IMR-90 (cell line): ENCODE measurements around the gene FUT4. TPM values are rescaled to one million over a fixed set of nuclear protein-coding genes. Genes with fewer than 3 reads are reported as not detected.

Experiments used
- ATAC-seq: fragments of 200-7000 bp; cut with Tn5 transposase; 2 replicates; pipeline ENCODE4 v1.9.1; 2020; ENCODE audit warnings: low read depth, mild to moderate bottlenecking, moderate library complexity
- BruUV-seq: library from RNA; stranded (reverse); fragments of 400-500 nt; replicated peaks from 2 replicates; lab custom pipeline; 2021; lab: Mats Ljungman, UMichigan
- CTCF ChIA-PET: fragments of 300-600 bp; formaldehyde crosslinking; extraction: SDS; loops from one replicate; lab custom pipeline; 2021; ENCODE audit warnings: antibody characterized with exemption; lab: Yijun Ruan, JAX
- POLR2A ChIA-PET: fragments of 300-600 bp; sonication (Branson Sonifier 250); formaldehyde crosslinking; loops from one replicate; lab custom pipeline; 2022; ENCODE audit warnings: antibody characterized with exemption; ENCODE audit not compliant: unreplicated experiment; lab: Charles Lee
- DNase-seq: peaks from one replicate; pipeline ENCODE4 v3.0.0; 2013
- H2AFZ ChIP-seq: replicated peaks from 2 replicates; pipeline ENCODE3; 2013; ENCODE audit warnings: low read length, mild to moderate bottlenecking; ENCODE audit not compliant: poor library complexity
- H2AK5ac ChIP-seq: 2 replicates; pipeline ENCODE4 v1.6.1; 2013; ENCODE audit warnings: low read depth, low read length, inconsistent platforms
- H2AK9ac ChIP-seq: replicated peaks from 2 replicates; pipeline ENCODE3; 2013; ENCODE audit warnings: mild to moderate bottlenecking, low read depth, low read length, moderate library complexity; ENCODE audit not compliant: poor library complexity
- H2BK120ac ChIP-seq: 2 replicates; pipeline ENCODE4 v1.6.1; 2013; ENCODE audit warnings: low read depth, low read length, inconsistent platforms
- H2BK15ac ChIP-seq: 3 replicates; pipeline ENCODE4 v1.6.1; 2013; ENCODE audit warnings: low read depth, low read length, inconsistent platforms
- H2BK20ac ChIP-seq: 2 replicates; pipeline ENCODE4 v1.6.1; 2013; ENCODE audit warnings: low read depth, mild to moderate bottlenecking, inconsistent platforms, low read length, moderate library complexity
- H2BK5ac ChIP-seq: 2 replicates; pipeline ENCODE4 v1.6.1; 2013; ENCODE audit warnings: mild to moderate bottlenecking, low read depth, low read length, inconsistent platforms; ENCODE audit not compliant: poor library complexity, severe bottlenecking
- H3K14ac ChIP-seq: replicated peaks from 2 replicates; pipeline ENCODE4 v1.6.1; 2013; ENCODE audit warnings: low read depth, low read length, inconsistent platforms
- H3K18ac ChIP-seq: 2 replicates; pipeline ENCODE4 v1.6.1; 2013; ENCODE audit warnings: low read depth, low read length, control low read depth
- H3K23ac ChIP-seq: 2 replicates; pipeline ENCODE4 v1.6.1; 2013; ENCODE audit warnings: low read depth, low read length, inconsistent platforms
- H3K27ac ChIP-seq: 2 replicates; pipeline ENCODE4 v1.5.1; 2013; ENCODE audit warnings: mild to moderate bottlenecking, control low read depth, low read length; ENCODE audit not compliant: insufficient read depth
- H3K27me3 ChIP-seq: 2 replicates; pipeline ENCODE4 v1.6.1; 2013; ENCODE audit warnings: low read length; ENCODE audit not compliant: control insufficient read depth, insufficient read depth
- H3K36me3 ChIP-seq: 2 replicates; pipeline ENCODE4 v1.6.1; 2013; ENCODE audit warnings: low read length, mixed read lengths; ENCODE audit not compliant: control insufficient read depth, insufficient read depth
- H3K4ac ChIP-seq: 2 replicates; pipeline ENCODE4 v1.6.1; 2013; ENCODE audit warnings: low read depth, low read length, inconsistent platforms
- H3K4me1 ChIP-seq: 2 replicates; pipeline ENCODE4 v1.6.1; 2013; ENCODE audit warnings: low read length, mixed read lengths; ENCODE audit not compliant: control insufficient read depth, insufficient read depth
- H3K4me2 ChIP-seq: 2 replicates; pipeline ENCODE4 v1.6.1; 2013; ENCODE audit warnings: low read depth, mild to moderate bottlenecking, control low read depth, low read length, moderate library complexity
- H3K4me3 ChIP-seq: 2 replicates; pipeline ENCODE4 v1.5.1; 2013; ENCODE audit warnings: low read depth, mild to moderate bottlenecking, control low read depth, low read length, moderate library complexity; ENCODE audit not compliant: insufficient read depth
- H3K56ac ChIP-seq: 2 replicates; pipeline ENCODE4 v1.6.1; 2013; ENCODE audit warnings: low read length, inconsistent platforms; ENCODE audit not compliant: insufficient read depth; ENCODE audit errors: extremely low read depth
- H3K79me1 ChIP-seq, 2 experiments: 2 replicates each; pipeline ENCODE4 v1.6.1; 2013; ENCODE audit warnings: low read length in 2 of 2, inconsistent platforms in 1 of 2, low read depth in 1 of 2
- H3K9ac ChIP-seq: 2 replicates; pipeline ENCODE4 v1.6.1; 2013; ENCODE audit warnings: low read depth, low read length, control low read depth
- H3K9me1 ChIP-seq: 2 replicates; pipeline ENCODE4 v1.6.1; 2013; ENCODE audit warnings: low read length, inconsistent platforms; ENCODE audit not compliant: insufficient read depth
- H3K9me3 ChIP-seq: 2 replicates; pipeline ENCODE4 v1.6.1; 2013; ENCODE audit warnings: low read length; ENCODE audit not compliant: control insufficient read depth, insufficient read depth
- H4K20me1 ChIP-seq: 2 replicates; pipeline ENCODE4 v1.6.1; 2013; ENCODE audit warnings: low read length, inconsistent platforms; ENCODE audit not compliant: insufficient read depth
- H4K5ac ChIP-seq: 2 replicates; pipeline ENCODE4 v1.6.1; 2013; ENCODE audit warnings: mild to moderate bottlenecking, low read depth, low read length, control low read depth
- H4K8ac ChIP-seq, 2 experiments: 2 replicates each; pipeline ENCODE4 v1.6.1; 2013; ENCODE audit warnings: low read depth in 2 of 2, low read length in 2 of 2, control low read depth in 1 of 2, inconsistent platforms in 1 of 2
- H4K91ac ChIP-seq: 2 replicates; pipeline ENCODE4 v1.6.1; 2013; ENCODE audit warnings: low read depth, low read length, inconsistent platforms; ENCODE audit not compliant: insufficient read depth
- FOS ChIP-seq: fragments of 150-350 bp; IDR thresholded peaks from 2 replicates; pipeline ENCODE4 v1.6.1; 2016; ENCODE audit warnings: low read depth, low read length
- MAFK ChIP-seq: IDR thresholded peaks from 2 replicates; pipeline ENCODE4 v1.6.1; 2012; ENCODE audit warnings: low read depth, low read length, improper control_type of control experiment
- SMC3 ChIP-seq: fragments of 150-350 bp; IDR thresholded peaks from 2 replicates; pipeline ENCODE4 v1.6.1; 2016; ENCODE audit warnings: low read depth, mild to moderate bottlenecking, antibody characterized with exemption, low read length, moderate library complexity
- dilution Hi-C: fragments of 300-500 bp; cut with HindIII; formaldehyde crosslinking; loops from one replicate; pipeline ENCODE4 v1.14.3; 2018; ENCODE audit warnings: low sequenced_read_pairs; ENCODE audit not compliant: unreplicated experiment
- in situ Hi-C: fragments of 300-500 bp; cut with MboI; formaldehyde crosslinking; loops from 3 replicates; pipeline ENCODE4 v1.14.3; 2019; ENCODE audit warnings: low sequenced_read_pairs, inconsistent platforms, mixed read lengths
- intact Hi-C: fragments of 100-400 bp; cut with micrococcal nuclease; formaldehyde crosslinking; loops from 2 replicates; pipeline ENCODE4 v1.10.0; 2022
- polyA plus RNA-seq, 3 experiments: library from polyadenylated mRNA; depleted of rRNA; stranded (reverse); fragments of >200 nt; gene quantifications; 2 replicates each; pipeline ENCODE4 v1.2.3, GENCODE V29; 2012; ENCODE audit warnings: low replicate concordance in 1 of 3
- total RNA-seq: library from RNA; depleted of rRNA; stranded (reverse); fragments of >200 nt; gene quantifications from 2 replicates; pipeline ENCODE4 v1.2.3, GENCODE V29; 2012

FUT4 gene
- total and polyA plus RNA-seq, 2 of the 4 experiments (the other 2 are of a cell fraction) = 2.2 to 2.4 TPM

DNA sequence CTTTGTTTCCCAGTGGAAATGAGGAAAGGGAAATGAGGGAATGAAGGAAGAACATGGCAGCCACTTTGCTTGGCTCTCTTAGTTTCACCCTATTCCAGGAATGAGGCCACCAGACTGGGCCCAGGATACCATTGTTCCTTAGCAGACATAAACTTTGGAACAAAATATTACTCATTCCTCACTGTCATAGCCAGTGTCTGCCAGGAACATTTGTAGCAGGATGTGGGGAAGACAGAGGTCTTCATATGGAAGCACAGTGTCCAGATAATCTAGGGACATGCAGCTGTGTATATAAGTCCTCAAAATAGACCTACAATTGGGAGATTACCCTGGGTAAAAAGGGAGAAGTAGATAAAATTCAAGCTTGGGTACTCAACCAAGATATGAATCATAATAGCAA is 15.2 kb upstream of the FUT4 start:
- ChIA-PET POLR2A (no interaction called here), CTCF (no interaction called here)
- no peak overlapping the region for H3K14ac ChIP-seq
- H3K79me1 ChIP-seq = no peaks in the 10 kb centered on the region
- H3K23ac ChIP-seq = no peak overlapping the region
- no peak overlapping the region for H2BK15ac ChIP-seq
- no peak overlapping the region for H2BK5ac ChIP-seq
- DNase-seq (no peak), ATAC-seq (no peak)
- no peak overlapping the region for H4K5ac ChIP-seq
- no peaks in the 10 kb centered on the region for H3K36me3 ChIP-seq
- intact Hi-C loops (loop anchor here (5.0 kb wide), 1 partner anchor 1899 kb away; no protein-coding TSS in a partner anchor), dilution Hi-C loops (no loop called here), in situ Hi-C loops (loop anchor here (10.0 kb wide), 1 partner anchor 46 kb away; no protein-coding TSS in a partner anchor)
- no peak for TF ChIP-seq MAFK
- no peak for TF ChIP-seq FOS
- TF ChIP-seq SMC3 = no peak
- no peak overlapping the region for H2BK120ac ChIP-seq
- no peak overlapping the region for H3K4me3 ChIP-seq
- H2AK9ac ChIP-seq = no peak overlapping the region
- H3K4me1 ChIP-seq = no peaks in the 10 kb centered on the region
- no peak overlapping the region for H3K56ac ChIP-seq
- no peaks in the 10 kb centered on the region for H4K20me1 ChIP-seq
- BruUV-seq = no TSS peak
- no peaks in the 10 kb centered on the region for H3K9me1 ChIP-seq
- no peak overlapping the region for H4K8ac ChIP-seq
- H2AK5ac ChIP-seq = no peak overlapping the region
- no peak overlapping the region for H3K18ac ChIP-seq
- H2AFZ ChIP-seq = no peak overlapping the region
- H3K27me3 ChIP-seq = peaks cover under 1% of the 10 kb centered on the region; the same call in 1 of the 2 replicates
- no peak overlapping the region for H3K27ac ChIP-seq
- H2BK20ac ChIP-seq = no peak overlapping the region
- no peaks in the 10 kb centered on the region for H3K9me3 ChIP-seq
- no peak overlapping the region for H3K4me2 ChIP-seq
- H4K91ac ChIP-seq = no peak overlapping the region
- H3K4ac ChIP-seq = no peak overlapping the region
- no peak overlapping the region for H3K9ac ChIP-seq
